OCI-LY7 (cell line): ENCODE data around the gene CFHR5.

Source experiments
- CTCF ChIP-seq: fragments of 200-600 bp; sonication (generic); conservative IDR thresholded peaks from 2 replicates; pipeline ENCODE4 v1.5.1; 2014; ENCODE audit warnings: mild to moderate bottlenecking, antibody characterized with exemption, low read length, moderate library complexity, mixed read lengths
- EZH2phosphoT487 ChIP-seq: fragments of 200-600 bp; sonication (generic); IDR thresholded peaks from 2 replicates; pipeline ENCODE4 v1.6.1; 2018; ENCODE audit warnings: low read depth, borderline replicate concordance, mild to moderate bottlenecking, mixed run types, antibody characterized with exemption, low read length, moderate library complexity, mixed read lengths

- TF ChIP-seq CTCF (no peak), EZH2phosphoT487 (no peak)
These were observed 31.5 kb downstream of the CFHR5 start for GRCh38 chr1:197008861-197009260.
